ENCODE measurements around the gene LTBP1.

Gene LTBP1

DNA sequence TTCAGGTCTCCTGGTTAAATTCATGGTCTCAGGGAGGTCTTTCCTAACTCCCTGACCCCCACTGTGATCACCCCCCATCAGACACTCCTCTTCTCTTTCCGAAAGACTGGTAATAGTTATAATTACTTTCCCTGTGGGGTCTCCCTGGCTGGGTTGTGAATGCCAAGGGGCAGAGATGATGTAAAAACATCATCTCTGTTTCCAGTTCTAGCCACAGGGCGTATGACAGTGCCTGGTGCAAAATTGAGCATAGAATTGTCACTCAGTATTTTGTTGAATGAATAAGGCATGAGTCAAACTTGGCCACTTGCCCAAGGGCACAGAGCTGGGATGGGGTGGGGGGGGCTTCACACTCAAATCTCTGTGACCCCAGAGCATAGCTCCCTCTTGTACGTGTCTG is 65.2 kb downstream of the LTBP1 start:
- DNase-seq (ENCODE audit: low read depth in 2 of 2), result no peak

DNA sequence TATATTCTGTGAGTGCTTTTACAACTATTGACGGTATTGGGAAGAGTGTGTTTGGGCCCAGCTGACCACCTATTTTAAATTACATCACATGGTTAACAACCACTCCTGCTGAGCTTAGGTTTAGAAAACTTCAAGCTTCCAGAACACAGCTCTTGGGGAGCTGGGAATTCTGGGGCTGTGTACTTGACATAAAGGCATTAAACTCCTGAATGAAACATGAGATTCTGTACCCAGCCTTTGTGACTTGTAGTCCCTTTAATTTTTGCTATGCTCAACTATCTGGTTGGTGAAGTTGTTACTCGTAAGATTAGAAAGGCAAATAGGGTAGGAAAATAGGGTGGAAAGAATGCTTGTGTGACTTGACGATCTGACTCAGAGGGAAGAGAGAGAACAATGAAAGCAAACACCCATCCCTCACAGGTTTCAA is 66.9 kb downstream of the LTBP1 start:
- no peak for DNase-seq (ENCODE audit: low read depth in 2 of 2)

GRCh38 chr2:33014268-33014667 is 67.5 kb downstream of the LTBP1 start:
- DNase-seq (ENCODE audit: low read depth in 2 of 2), result no peak

GRCh38 chr2:33015421-33016142 is 68.8 kb downstream of the LTBP1 start:
- no peak for DNase-seq (ENCODE audit: low read depth in 2 of 2)

- DNase-seq (ENCODE audit: low read depth in 2 of 2), result no peak
Observed at GRCh38 chr2:33018271-33018670, 71.5 kb downstream of the LTBP1 start.

DNA sequence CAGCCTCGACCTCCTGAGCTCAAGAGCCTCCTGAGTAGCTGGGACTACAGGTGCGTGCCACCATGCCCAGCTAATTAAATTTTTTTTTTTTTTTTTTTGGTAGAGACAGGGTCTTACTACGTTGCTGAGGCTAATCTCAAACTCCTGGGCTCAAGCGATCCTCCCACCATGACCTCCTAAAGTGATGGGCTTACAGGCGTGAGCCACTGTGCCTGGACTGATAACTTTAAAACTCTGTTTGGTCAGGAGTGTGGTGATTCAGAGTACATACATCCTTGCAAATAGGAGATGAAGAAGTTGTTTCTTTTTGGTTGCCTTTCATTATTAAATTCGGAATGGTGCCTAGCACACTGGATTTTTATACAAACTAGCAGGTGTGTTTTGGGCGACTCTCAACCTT is 73.0 kb downstream of the LTBP1 start:
- no peak for DNase-seq (ENCODE audit: low read depth in 2 of 2)

GRCh38 chr2:33020883-33021282 is 74.1 kb downstream of the LTBP1 start:
- DNase-seq (ENCODE audit: low read depth in 2 of 2), result no peak

GRCh38 chr2:33021542-33022227 is 74.9 kb downstream of the LTBP1 start:
- no peak for DNase-seq (ENCODE audit: low read depth in 2 of 2)

GRCh38 chr2:33022395-33022985 is 75.7 kb downstream of the LTBP1 start:
- DNase-seq (ENCODE audit: low read depth in 2 of 2), result no peak

DNA sequence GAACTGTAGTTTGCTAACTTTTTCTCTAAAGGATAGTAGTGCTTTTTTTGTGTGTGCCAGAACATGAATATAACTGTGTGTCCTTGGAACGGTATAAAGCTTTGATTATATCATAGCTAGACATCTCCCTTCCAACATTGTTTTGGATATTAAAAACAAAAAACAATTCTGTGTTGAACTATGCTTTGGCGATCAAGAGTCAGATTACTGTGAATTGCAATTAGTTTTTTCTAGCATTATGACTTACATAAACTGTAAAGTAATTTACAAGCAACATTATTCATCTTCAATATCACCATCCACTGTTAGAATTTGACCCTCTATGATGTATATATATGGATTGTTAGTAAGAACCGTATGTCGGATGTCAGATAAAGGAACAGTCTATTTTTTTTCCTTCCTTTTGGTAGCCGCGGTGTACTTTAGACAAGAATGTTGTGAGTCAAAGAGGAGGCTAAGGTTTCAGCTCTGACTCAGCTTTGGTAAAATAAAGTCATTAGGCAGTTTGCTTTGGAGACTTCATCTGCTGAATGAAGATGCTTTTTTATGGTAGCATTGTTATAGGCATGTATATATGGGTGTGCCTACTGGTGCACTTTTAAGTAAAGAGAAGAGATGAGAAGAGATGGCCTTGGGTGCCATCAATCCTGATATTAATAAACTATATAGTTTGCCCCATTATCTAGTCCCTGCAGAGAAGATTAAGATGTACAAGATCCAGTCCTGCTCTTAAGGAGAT is 76.4 kb downstream of the LTBP1 start:
- DNase-seq (ENCODE audit: low read depth in 2 of 2), result no peak

GRCh38 chr2:33023728-33024500 is 77.2 kb downstream of the LTBP1 start:
- DNase-seq (ENCODE audit: low read depth in 2 of 2), result no peak

GRCh38 chr2:33024758-33025157 is 78.0 kb downstream of the LTBP1 start:
- DNase-seq (ENCODE audit: low read depth in 2 of 2), result no peak

DNA sequence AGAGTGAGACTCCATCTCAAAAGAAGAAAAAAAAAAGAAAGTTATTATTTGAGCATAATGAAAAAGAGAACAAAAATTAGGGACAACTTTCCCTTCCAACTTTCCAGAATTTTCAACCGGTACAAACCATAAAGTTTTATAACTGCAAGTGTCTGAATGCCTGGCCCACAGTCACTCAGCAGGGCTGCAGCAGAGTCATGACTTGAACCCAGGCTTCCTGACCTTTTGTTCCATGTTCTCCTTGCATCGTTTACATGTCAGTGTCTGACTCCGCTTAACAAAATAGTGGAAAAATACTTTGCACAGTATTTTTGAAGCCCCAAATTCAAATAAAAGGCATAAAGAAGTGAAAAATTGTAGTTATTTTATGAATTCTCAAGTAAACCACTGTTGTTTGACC is 82.7 kb downstream of the LTBP1 start:
- no peak for DNase-seq (ENCODE audit: low read depth in 2 of 2)

DNA sequence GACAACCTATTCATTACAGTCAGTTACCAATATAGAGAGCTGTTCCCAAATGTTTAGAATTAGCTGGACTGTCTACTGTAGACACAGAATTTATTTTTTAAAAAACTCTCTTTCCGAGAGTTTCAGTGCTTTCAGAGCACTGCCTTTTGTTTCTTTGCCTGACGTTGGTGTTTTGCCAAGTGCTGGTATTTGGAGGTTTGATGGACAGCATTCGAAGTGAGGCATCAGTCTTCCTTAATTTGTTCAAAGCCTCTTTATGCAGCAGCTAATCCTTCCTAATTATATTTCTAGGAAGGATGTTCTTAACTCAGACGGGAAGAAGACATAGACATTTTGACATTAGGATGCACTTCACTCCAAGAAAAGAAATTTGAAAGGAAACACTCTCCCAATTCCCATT is 83.2 kb downstream of the LTBP1 start:
- DNase-seq (ENCODE audit: low read depth in 2 of 2), result no peak

DNA sequence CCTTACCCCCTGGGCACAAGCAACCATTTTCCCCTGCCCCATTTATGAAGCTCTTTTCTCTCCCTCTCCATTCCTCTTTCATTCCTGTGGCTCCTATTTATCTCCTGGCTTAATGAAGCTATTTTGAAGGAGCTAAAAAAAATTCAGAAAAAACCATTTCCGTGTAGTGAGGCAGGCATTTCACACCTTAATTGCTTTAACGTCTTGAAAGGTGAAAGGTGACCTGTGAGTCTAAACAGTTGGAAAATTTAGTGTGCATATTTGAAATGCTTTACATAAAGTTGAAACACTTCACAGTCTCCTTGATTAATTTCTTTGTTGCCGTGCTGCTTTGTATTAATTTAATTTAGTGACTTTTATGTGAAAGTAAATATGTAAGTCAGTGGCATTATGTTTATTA is 83.6 kb downstream of the LTBP1 start:
- DNase-seq (ENCODE audit: low read depth in 2 of 2), result no peak

DNA sequence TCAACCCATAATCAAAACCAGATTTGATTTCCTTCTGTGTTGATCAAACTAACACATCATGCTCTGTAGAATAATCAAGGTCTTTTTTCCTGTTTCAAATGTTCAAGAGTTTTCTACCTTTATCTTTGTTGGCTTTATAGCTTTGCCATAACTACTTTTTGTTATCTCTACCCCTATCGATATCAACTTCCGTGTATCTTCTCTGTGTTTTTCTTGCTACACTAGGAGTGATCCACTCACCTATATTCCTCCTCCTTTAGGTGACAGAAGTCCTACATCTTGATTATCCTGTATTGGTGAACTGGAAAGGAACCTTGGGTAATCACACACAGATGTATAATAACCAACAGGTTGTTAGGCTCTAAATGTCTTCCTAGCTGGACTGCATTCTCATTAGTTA is 85.5 kb downstream of the LTBP1 start:
- no peak for DNase-seq (ENCODE audit: low read depth in 2 of 2)

GRCh38 chr2:33033606-33034081 is 86.9 kb downstream of the LTBP1 start:
- DNase-seq (ENCODE audit: low read depth in 2 of 2), result no peak

DNA sequence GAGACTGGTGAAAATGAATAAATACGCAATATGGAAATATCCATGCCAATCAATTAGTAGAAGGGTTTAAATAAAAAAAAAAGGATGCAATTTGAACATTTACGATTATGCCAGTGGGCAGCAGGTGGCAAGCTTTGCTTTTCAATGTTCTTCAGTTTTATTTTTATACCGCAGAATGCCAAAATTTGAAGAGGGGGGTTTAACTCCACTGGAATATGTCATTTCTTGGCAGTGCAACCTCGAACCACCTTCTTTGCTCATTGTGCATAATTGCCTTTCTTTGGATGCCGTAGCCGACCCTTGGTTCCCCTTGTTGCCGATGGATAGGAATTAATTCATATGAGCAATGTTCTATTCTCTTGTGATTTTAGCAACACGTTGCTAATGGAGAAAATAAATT is 88.0 kb downstream of the LTBP1 start:
- DNase-seq (ENCODE audit: low read depth in 2 of 2), result no peak

DNA sequence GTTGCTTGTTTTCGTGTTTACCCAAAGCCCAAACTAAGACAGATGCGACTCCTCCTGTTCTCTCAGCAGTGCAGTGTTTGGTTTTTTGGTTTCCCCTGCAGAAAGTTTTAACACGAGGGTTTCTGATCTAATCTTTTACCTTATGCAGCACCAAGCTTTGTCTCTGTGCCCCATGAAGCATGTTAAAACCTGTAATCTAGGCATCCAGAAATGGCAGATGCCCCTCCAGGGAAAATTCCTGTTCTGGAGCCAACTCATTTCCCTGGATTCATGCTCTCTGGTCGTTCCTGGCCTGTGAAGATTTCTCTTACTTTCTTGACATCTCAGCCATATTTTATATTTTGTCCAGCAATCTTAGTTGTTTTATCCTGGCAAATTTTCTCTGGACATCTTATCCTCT is 91.5 kb downstream of the LTBP1 start:
- no peak for DNase-seq (ENCODE audit: low read depth in 2 of 2)

GRCh38 chr2:33038799-33039198 is 92.0 kb downstream of the LTBP1 start:
- no peak for DNase-seq (ENCODE audit: low read depth in 2 of 2)

DNA sequence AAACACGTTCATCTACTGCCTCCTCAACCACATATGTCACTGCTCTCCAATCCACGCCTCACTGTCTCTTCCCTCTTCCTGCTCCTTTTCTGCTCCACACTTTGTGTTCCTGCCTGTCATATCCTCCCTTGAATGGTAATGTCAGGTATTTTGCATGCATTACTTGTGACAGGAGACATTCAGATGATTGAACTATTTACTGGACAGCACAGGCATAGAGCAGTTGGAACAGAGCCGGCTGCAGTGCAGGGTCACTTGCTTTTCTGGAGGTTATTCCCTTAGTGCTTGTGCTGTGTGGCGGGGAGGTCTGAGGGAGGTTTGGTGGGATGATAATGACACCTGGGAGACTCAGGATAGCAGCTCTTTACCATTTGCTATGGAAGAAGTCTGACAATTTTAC is 93.8 kb downstream of the LTBP1 start:
- DNase-seq (ENCODE audit: low read depth in 2 of 2), result no peak

DNA sequence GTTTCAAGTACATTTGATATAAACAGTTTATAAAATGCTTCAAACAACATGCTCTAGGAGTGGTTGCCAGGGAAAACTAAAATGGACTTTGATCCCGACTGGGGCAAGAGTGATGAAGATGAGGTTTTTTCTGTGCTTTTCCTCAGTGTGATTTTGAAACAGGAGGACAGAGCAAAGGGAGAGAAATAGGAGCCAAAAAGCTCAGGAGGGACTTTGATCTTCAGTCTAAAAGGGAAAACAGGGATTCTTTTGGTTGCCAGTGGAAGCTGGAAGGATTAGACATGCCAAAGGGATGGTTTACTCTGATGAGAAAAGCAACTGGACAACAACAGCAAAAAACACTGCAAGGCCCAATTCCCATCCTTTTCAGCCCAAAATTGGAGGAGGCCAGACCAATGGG is 95.5 kb downstream of the LTBP1 start:
- DNase-seq (ENCODE audit: low read depth in 2 of 2), result no peak
